Activated CD8-positive, alpha-beta memory T cell treated with anti-CD3 and anti-CD28 coated beads, Interleukin-2, amount 10 ng/mL, durations not matched to agents 7 days and 5 days (primary cell): ENCODE measurements around the gene UVSSA. TPM values are rescaled to one million over a fixed set of nuclear protein-coding genes. Genes with fewer than 3 reads are reported as not detected.
"Not testable (repeated sequence)": the region's sequence is repeated elsewhere in the genome, so short reads cannot be mapped to it uniquely, and the experiment has no call there.

Experiments
- ATAC-seq: fragments of 150-1000 bp; cut with Tn5 transposase; one replicate; pipeline ENCODE4 v1.10.0; 2021; ENCODE audit warnings: moderate library complexity
- CTCF ChIA-PET: fragments of 350-600 bp; sonication (Branson Sonifier 250); formaldehyde crosslinking; loops from one replicate; lab custom pipeline; 2021; ENCODE audit warnings: antibody characterized with exemption; lab: Charles Lee
- DNase-seq: peaks from one replicate; pipeline ENCODE4 v3.0.0-alpha.2; 2020
- H3K27ac Mint-ChIP-seq: one replicate; pipeline ENCODE4 v1.8.0; 2021; ENCODE audit warnings: mild to moderate bottlenecking, mixed read lengths
- H3K27me3 Mint-ChIP-seq: one replicate; pipeline ENCODE4 v1.8.0; 2021; ENCODE audit warnings: mixed read lengths
- H3K36me3 Mint-ChIP-seq: one replicate; pipeline ENCODE4 v1.8.0; 2021; ENCODE audit warnings: mild to moderate bottlenecking, mixed read lengths
- H3K4me1 Mint-ChIP-seq: one replicate; pipeline ENCODE4 v1.8.0; 2021; ENCODE audit warnings: mixed read lengths
- H3K4me3 Mint-ChIP-seq: one replicate; pipeline ENCODE4 v1.8.0; 2021; ENCODE audit warnings: mild to moderate bottlenecking, moderate library complexity, mixed read lengths
- H3K9me3 Mint-ChIP-seq: one replicate; pipeline ENCODE4 v1.8.0; 2022; ENCODE audit warnings: low read depth, mixed read lengths
- total RNA-seq, 2 experiments: library from RNA; stranded (reverse); gene quantifications; one replicate each; pipeline ENCODE4 v1.2.3, GENCODE V29; 2021

UVSSA gene
- total RNA-seq, 2 experiments from 2014 or later: 18.2 to 25.2 TPM

GRCh38 chr4:1370321-1371124 is 23.5 kb downstream of the UVSSA start:
- Mint-ChIP-seq H3K36me3 (no peaks in the 10 kb centered on the region), H3K9me3 (no peaks in the 10 kb centered on the region), H3K27ac (no peak overlapping the region), H3K27me3 (no peaks in the 10 kb centered on the region), H3K4me3 (no peak overlapping the region), H3K4me1 (no peaks in the 10 kb centered on the region)
- CTCF ChIA-PET: no interaction called here
- no peak for DNase-seq
- no peak for ATAC-seq

- H3K27me3 Mint-ChIP-seq: no peaks in the 10 kb centered on the region
- no peak for DNase-seq
- H3K4me1 Mint-ChIP-seq: no peaks in the 10 kb centered on the region
- H3K27ac Mint-ChIP-seq: no peak overlapping the region
- H3K36me3 Mint-ChIP-seq: no peaks in the 10 kb centered on the region
- no peak overlapping the region for H3K4me3 Mint-ChIP-seq
- ATAC-seq: no peak
- H3K9me3 Mint-ChIP-seq: no peaks in the 10 kb centered on the region
- CTCF ChIA-PET: no interaction called here
These were observed 24.5 kb downstream of the UVSSA start for GRCh38 chr4:1371176-1372165.

GRCh38 chr4:1372576-1372975 is 25.6 kb downstream of the UVSSA start:
- H3K4me3 Mint-ChIP-seq, H3K36me3 Mint-ChIP-seq, H3K27me3 Mint-ChIP-seq, ATAC-seq, DNase-seq, H3K4me1 Mint-ChIP-seq, CTCF ChIA-PET, H3K9me3 Mint-ChIP-seq, H3K27ac Mint-ChIP-seq: not testable (repeated sequence)

GRCh38 chr4:1373892-1374705 is 27.1 kb downstream of the UVSSA start:
- no peaks in the 10 kb centered on the region for H3K4me1 Mint-ChIP-seq
- no peaks in the 10 kb centered on the region for H3K27me3 Mint-ChIP-seq
- no peaks in the 10 kb centered on the region for H3K36me3 Mint-ChIP-seq
- ATAC-seq (no peak), DNase-seq (no peak)
- H3K9me3 Mint-ChIP-seq: no peaks in the 10 kb centered on the region
- H3K27ac Mint-ChIP-seq: no peak overlapping the region
- CTCF ChIA-PET: interaction anchor here (1.4 kb wide), 1 partner anchor 18 kb away, joined by 3 read pairs; no protein-coding TSS in a partner anchor
- H3K4me3 Mint-ChIP-seq: no peak overlapping the region

GRCh38 chr4:1374706-1375045 is 27.7 kb downstream of the UVSSA start:
- Mint-ChIP-seq H3K27me3 (no peaks in the 10 kb centered on the region), H3K4me3 (no peak overlapping the region), H3K4me1 (no peaks in the 10 kb centered on the region), H3K36me3 (no peaks in the 10 kb centered on the region), H3K27ac (no peak overlapping the region), H3K9me3 (no peaks in the 10 kb centered on the region)
- ATAC-seq: no peak
- DNase-seq: no peak
- CTCF ChIA-PET: interaction anchor here (1.4 kb wide), 1 partner anchor 18 kb away, joined by 3 read pairs; no protein-coding TSS in a partner anchor

- no peaks in the 10 kb centered on the region for H3K36me3 Mint-ChIP-seq
- no peaks in the 10 kb centered on the region for H3K9me3 Mint-ChIP-seq
- DNase-seq: no peak
- no peak for ATAC-seq
- no peaks in the 10 kb centered on the region for H3K4me1 Mint-ChIP-seq
- no peak overlapping the region for H3K27ac Mint-ChIP-seq
- H3K4me3 Mint-ChIP-seq: no peak overlapping the region
- CTCF ChIA-PET: interaction anchor here (1.4 kb wide), 1 partner anchor 19 kb away, joined by 3 read pairs; no protein-coding TSS in a partner anchor
- no peaks in the 10 kb centered on the region for H3K27me3 Mint-ChIP-seq
These were observed 28.2 kb downstream of the UVSSA start for GRCh38 chr4:1375051-1375721.

GRCh38 chr4:1375761-1376322 is 28.8 kb downstream of the UVSSA start:
- Mint-ChIP-seq H3K9me3 (no peaks in the 10 kb centered on the region), H3K27ac (no peak overlapping the region), H3K4me3 (no peak overlapping the region), H3K36me3 (no peaks in the 10 kb centered on the region), H3K27me3 (no peaks in the 10 kb centered on the region), H3K4me1 (no peaks in the 10 kb centered on the region)
- no peak for ATAC-seq
- no peak for DNase-seq
- CTCF ChIA-PET: interaction anchor here (1.4 kb wide), 1 partner anchor 20 kb away, joined by 3 read pairs; no protein-coding TSS in a partner anchor

GRCh38 chr4:1376391-1376840 is 29.4 kb downstream of the UVSSA start:
- Mint-ChIP-seq H3K9me3 (no peaks in the 10 kb centered on the region), H3K27me3 (no peaks in the 10 kb centered on the region), H3K36me3 (no peaks in the 10 kb centered on the region), H3K4me3 (no peak overlapping the region), H3K27ac (no peak overlapping the region), H3K4me1 (no peaks in the 10 kb centered on the region)
- ATAC-seq: no peak
- DNase-seq: no peak
- CTCF ChIA-PET: no interaction called here

- Mint-ChIP-seq H3K9me3 (no peaks in the 10 kb centered on the region), H3K4me3 (no peak overlapping the region), H3K4me1 (no peaks in the 10 kb centered on the region), H3K27me3 (no peaks in the 10 kb centered on the region), H3K36me3 (no peaks in the 10 kb centered on the region), H3K27ac (no peak overlapping the region)
- DNase-seq (no peak), ATAC-seq (no peak)
- CTCF ChIA-PET: no interaction called here
These were observed 30.0 kb downstream of the UVSSA start for GRCh38 chr4:1376841-1377605.

- Mint-ChIP-seq H3K9me3 (no peaks in the 10 kb centered on the region), H3K27me3 (no peaks in the 10 kb centered on the region), H3K27ac (no peak overlapping the region), H3K4me1 (no peaks in the 10 kb centered on the region), H3K36me3 (no peaks in the 10 kb centered on the region), H3K4me3 (no peak overlapping the region)
- ATAC-seq (no peak), DNase-seq (no peak)
- CTCF ChIA-PET: no interaction called here
These were observed 30.7 kb downstream of the UVSSA start for GRCh38 chr4:1377606-1378261.

- no peak for ATAC-seq
- no peaks in the 10 kb centered on the region for H3K27me3 Mint-ChIP-seq
- H3K4me3 Mint-ChIP-seq: no peak overlapping the region
- DNase-seq: no peak
- no peaks in the 10 kb centered on the region for H3K36me3 Mint-ChIP-seq
- no peaks in the 10 kb centered on the region for H3K4me1 Mint-ChIP-seq
- H3K27ac Mint-ChIP-seq: no peak overlapping the region
- CTCF ChIA-PET: no interaction called here
- no peaks in the 10 kb centered on the region for H3K9me3 Mint-ChIP-seq
These were observed 31.7 kb downstream of the UVSSA start for GRCh38 chr4:1378559-1379231.
